Muscle of leg (tissue), 11 donors: ENCODE measurements around the gene PCCA. TPM values are rescaled to one million over a fixed set of nuclear protein-coding genes. Genes with fewer than 3 reads are reported as not detected.

Source experiments
- DNase-seq: peaks from one replicate; pipeline ENCODE4 v3.0.0; 2013
- H3K27ac ChIP-seq: one replicate; pipeline ENCODE4 v1.5.1; 2013; ENCODE audit warnings: mild to moderate bottlenecking, low read length, control low read depth
- H3K27me3 ChIP-seq: one replicate; pipeline ENCODE4 v1.6.1; 2013; ENCODE audit warnings: low read length; ENCODE audit not compliant: control insufficient read depth, insufficient read depth
- H3K36me3 ChIP-seq: one replicate; pipeline ENCODE4 v1.6.1; 2013; ENCODE audit warnings: low read length; ENCODE audit not compliant: control insufficient read depth, insufficient read depth
- H3K4me1 ChIP-seq: one replicate; pipeline ENCODE4 v1.6.1; 2013; ENCODE audit warnings: low read length; ENCODE audit not compliant: control insufficient read depth, insufficient read depth
- H3K4me3 ChIP-seq: one replicate; pipeline ENCODE4 v1.5.1; 2013; ENCODE audit warnings: low read length, control low read depth
- H3K9me3 ChIP-seq: replicated peaks from 2 replicates; pipeline ENCODE4 v1.6.1; 2013; ENCODE audit warnings: low read depth, low read length; ENCODE audit not compliant: control insufficient read depth
- WGBS: methylation state at CpG from one replicate; pipeline ENCODE4 v1.1.5; 2013; ENCODE audit warnings: missing lambda C conversion rate; ENCODE audit not compliant: insufficient coverage; 5-methylcytosine and 5-hydroxymethylcytosine counted together
- polyA plus RNA-seq, 8 donors: library from polyadenylated mRNA; unstranded; fragments of 120-200 nt; gene quantifications; one replicate each; pipeline versions ENCODE4 v1.2.1 to v1.2.3, GENCODE V29; 2013; ENCODE audit warnings: inconsistent platforms in 1 of 8, low replicate concordance in 1 of 8; ENCODE audit not compliant: insufficient read length in 8 of 8, insufficient read depth in 1 of 8
- total RNA-seq: library from RNA; stranded (reverse); fragments of 120-200 nt; gene quantifications from one replicate; pipeline ENCODE4 v1.2.4, GENCODE V29; 2013

Gene PCCA
- total and polyA plus RNA-seq, 9 donors: 23.9 to 35.5 (median 29.5) TPM

DNA sequence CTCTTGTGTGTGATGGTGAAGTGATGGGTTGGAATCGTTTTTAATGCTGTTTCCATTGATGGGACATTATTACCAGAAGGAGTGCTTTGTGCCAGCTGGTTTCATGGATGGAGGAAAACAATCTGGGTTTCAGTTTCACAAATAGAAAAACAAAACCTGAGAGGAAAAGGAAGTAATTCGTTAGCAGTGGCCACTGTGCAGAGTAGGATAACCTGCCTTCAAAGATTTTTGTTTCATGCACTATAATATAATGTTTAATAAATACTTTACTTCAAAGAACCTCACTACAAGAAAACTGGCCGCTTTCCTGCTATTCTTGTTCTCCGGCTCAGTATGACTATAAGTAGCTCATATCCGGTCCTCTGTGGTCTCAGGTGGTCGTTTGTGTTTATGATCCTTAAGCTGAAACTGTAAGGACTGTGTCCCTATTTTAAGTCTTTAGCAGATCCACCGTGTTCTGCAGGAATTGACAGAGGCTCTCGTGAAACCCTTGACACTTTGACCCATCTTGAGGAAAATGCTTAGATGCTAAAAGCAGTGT is 395.0 kb downstream of the PCCA start:
- H3K36me3 ChIP-seq: no peaks in the 10 kb centered on the region
- no peaks in the 10 kb centered on the region for H3K9me3 ChIP-seq
- H3K27ac ChIP-seq: peak overlapping the region; percentile 31
- H3K27me3 ChIP-seq: no peaks in the 10 kb centered on the region
- peak; percentile 32 for DNase-seq
- H3K4me1 ChIP-seq: peaks cover 9% of the 10 kb centered on the region
- 0% methylated on average over 2 of the region's 8 CpGs for WGBS
- H3K4me3 ChIP-seq: no peak overlapping the region

DNA sequence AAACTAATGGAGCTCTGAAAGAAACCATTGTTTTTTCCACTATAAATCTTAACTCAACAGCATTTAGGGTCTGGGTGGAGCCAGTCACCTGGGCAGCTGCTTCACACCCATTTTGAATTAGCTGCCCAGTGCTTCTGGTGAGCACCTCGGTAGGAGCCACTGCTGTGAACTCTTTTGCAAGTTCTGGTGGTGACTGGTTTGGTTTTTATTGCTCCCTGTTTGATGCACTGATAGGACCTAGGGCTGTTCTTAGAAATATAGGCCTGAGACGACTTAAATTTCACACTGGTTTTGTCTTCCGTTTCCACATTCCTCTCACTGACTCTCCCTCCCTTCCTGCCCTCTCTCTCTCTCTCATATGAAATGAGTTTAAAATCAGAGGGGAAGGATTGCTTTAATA is 395.8 kb downstream of the PCCA start:
- H3K4me3 ChIP-seq: no peak overlapping the region
- H3K27ac ChIP-seq: no peak overlapping the region
- no peaks in the 10 kb centered on the region for H3K9me3 ChIP-seq
- no peak for DNase-seq
- 20% methylated on average over 1 of the region's 3 CpGs for WGBS
- H3K36me3 ChIP-seq: no peaks in the 10 kb centered on the region
- peaks cover 9% of the 10 kb centered on the region for H3K4me1 ChIP-seq
- no peaks in the 10 kb centered on the region for H3K27me3 ChIP-seq

DNA sequence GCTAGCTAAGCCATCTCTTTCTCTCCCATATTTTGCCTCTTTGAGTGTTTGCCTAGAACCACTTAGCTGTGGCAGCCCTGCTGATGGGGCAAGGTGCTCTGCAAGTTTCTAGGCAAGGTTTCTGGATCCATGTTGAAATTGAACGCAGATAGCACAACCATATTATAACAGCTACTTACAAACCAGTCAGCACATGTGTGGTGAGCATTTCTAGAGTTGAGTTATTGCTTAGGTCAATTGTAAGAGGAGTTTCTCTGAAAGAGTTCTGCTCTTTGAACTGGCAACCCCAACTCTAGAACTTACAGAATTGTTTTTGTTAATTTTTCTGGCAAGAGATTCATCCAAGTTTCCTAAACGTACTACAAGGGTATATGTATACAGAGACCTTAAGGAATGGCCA is 396.4 kb downstream of the PCCA start:
- H3K9me3 ChIP-seq: no peaks in the 10 kb centered on the region
- H3K36me3 ChIP-seq: no peaks in the 10 kb centered on the region
- DNase-seq: no peak
- no peak overlapping the region for H3K4me3 ChIP-seq
- WGBS: no CpG with 5 or more reads among the region's 2 CpGs
- no peaks in the 10 kb centered on the region for H3K27me3 ChIP-seq
- H3K4me1 ChIP-seq: peaks cover 9% of the 10 kb centered on the region
- H3K27ac ChIP-seq: no peak overlapping the region

DNA sequence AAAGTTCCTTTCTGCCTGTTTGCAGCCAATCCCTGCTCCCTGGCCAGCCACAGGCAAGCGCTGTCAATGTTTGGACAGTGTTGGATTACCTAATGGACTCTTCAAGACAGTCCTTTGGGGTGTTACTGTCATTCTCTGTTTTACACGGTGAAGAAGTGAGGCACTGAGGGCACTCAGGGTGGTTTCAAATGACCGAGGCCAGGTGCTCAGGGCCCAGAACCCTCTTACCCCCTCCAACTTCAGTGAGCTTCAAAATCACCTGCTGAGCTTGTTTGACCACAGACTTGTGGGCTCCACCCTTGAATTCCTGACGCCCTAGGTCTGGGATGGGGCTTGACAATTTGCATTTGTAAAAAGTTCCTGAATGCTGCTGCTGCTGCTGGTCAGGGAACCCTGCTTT is 401.8 kb downstream of the PCCA start:
- H3K9me3 ChIP-seq: no peaks in the 10 kb centered on the region
- peaks cover 7% of the 10 kb centered on the region for H3K4me1 ChIP-seq
- DNase-seq: no peak
- no peak overlapping the region for H3K4me3 ChIP-seq
- H3K27ac ChIP-seq: peak overlapping the region; percentile 42
- 60% methylated on average over 2 of the region's 4 CpGs for WGBS
- H3K36me3 ChIP-seq: no peaks in the 10 kb centered on the region
- H3K27me3 ChIP-seq: no peaks in the 10 kb centered on the region

DNA sequence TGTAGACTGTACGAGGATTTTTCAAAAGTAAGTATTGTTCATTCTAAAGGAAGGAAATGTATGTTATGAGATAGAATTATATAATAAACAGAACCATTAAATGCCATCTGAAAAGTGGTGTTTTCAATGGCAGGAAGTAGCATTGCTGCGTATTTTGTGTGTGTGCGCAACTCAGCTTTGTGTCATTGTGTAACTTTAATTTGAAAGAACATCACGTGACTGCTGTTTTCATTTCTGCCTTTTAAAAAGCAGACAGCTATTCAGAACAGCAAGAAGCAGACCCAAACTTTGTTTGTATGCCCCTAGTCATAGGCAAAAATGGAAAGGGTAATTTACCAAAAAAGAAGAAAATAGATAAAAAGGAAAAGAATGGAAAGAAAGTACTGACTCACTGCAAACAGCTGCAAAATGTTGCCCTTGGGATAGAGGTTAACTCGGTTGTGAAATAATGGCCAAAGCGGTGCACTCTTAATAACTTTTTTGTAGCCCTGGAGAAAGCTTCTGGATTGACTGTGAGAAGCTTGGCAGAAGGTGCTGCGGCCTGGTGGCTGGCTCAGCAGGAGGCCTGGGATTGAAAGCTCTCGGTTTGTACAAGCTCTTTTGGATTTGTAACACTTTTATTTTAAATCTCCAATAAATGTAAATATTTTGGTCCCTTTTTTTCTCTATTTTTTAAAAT is 402.4 kb downstream of the PCCA start:
- 78% methylated on average over 3 of the region's 8 CpGs for WGBS
- Histone ChIP-seq H3K4me3 (no peak overlapping the region), H3K27me3 (no peaks in the 10 kb centered on the region), H3K27ac (peak overlapping the region; percentile 20), H3K9me3 (no peaks in the 10 kb centered on the region), H3K4me1 (peaks cover 7% of the 10 kb centered on the region), H3K36me3 (no peaks in the 10 kb centered on the region)
- peak; percentile 70 for DNase-seq

DNA sequence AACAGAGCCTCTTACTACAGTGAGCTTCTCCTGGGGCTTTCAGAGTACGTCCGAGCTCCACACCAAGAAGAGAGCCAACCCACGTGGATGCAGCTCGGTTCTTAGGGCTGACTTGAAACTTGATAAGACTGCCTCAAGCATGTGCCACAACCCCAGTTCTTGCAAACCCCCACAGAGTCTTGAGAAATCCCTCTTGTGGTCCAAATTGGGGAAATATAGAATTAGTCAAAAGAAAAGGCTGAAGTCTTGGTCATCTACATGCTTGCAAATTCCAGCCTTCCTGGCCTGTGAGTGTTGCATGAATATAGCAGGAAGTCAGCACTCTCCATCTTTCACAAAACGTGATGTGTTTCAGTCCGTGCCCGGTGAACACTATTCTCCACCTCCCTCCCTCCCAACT is 404.5 kb downstream of the PCCA start:
- 78% methylated on average over 6 of the region's 7 CpGs for WGBS
- Histone ChIP-seq H3K27me3 (no peaks in the 10 kb centered on the region), H3K27ac (no peak overlapping the region), H3K36me3 (no peaks in the 10 kb centered on the region), H3K4me3 (no peak overlapping the region), H3K9me3 (no peaks in the 10 kb centered on the region), H3K4me1 (peaks cover 7% of the 10 kb centered on the region)
- no peak for DNase-seq

DNA sequence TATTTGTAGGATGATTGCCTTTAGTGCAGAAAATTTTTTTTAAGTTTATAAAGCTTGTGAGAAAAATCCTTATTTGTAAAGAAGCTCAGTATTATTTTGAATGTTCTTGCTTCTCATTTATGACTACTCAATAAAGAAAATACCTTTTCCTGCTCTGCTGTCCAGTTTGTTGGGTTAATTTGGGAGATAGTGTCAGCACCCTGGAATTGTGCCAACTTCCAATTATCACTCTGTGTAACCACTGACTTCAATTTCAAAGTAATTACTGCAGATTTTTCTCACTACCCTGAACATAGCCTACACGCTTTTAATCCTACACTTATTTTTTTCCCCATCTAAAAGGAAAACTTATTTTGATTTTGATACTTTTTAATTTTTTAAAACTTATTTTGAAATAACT is 406.6 kb downstream of the PCCA start:
- WGBS: no CpG with 5 or more reads among the region's 1 CpG
- no peaks in the 10 kb centered on the region for H3K36me3 ChIP-seq
- H3K27ac ChIP-seq: no peak overlapping the region
- no peak overlapping the region for H3K4me3 ChIP-seq
- peaks cover 7% of the 10 kb centered on the region for H3K4me1 ChIP-seq
- H3K27me3 ChIP-seq: no peaks in the 10 kb centered on the region
- DNase-seq: no peak
- H3K9me3 ChIP-seq: no peaks in the 10 kb centered on the region

DNA sequence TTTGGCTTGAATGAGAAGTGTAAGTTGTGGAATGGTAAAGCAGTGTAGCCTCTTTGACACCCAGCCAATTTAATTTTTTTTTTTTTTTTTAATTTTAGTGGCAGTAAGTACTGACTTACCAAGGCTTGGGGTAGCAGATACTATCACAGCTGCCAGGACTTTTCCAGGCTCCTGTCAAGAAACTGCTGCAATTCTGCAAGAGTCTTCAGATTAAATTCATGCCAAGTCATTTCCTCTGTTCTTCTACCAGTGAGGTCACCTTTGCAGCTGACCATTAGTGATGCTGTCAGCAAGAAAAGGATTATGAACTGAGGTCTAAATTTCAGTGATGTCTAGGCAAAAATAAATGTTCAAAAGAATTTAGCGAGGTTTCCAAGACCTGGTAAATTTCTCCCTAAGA is 408.5 kb downstream of the PCCA start:
- Histone ChIP-seq H3K9me3 (no peaks in the 10 kb centered on the region), H3K36me3 (no peaks in the 10 kb centered on the region), H3K4me1 (no peaks in the 10 kb centered on the region), H3K4me3 (no peak overlapping the region), H3K27ac (no peak overlapping the region), H3K27me3 (no peaks in the 10 kb centered on the region)
- no CpG with 5 or more reads among the region's 1 CpG for WGBS
- DNase-seq: peak; percentile 26

DNA sequence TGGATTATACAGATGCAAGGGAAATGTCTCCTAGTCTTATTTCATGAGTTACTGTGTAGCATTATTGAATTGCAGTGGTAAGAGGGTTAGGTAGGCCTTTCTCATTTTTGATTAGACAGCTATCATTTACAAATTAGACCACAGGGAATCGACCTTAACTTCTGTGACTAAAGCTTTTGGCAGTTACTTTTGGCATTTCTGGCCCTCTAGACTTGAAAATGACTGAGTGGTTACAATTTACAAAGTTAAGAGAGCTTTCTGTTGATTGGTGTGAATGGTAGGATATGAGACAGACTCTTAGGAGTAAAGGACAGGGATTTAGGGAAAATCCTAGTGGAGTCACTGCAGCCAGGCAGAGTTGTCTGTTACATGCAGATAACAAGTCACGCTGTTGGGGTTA is 413.6 kb downstream of the PCCA start:
- DNase-seq: no peak
- Histone ChIP-seq H3K4me3 (no peak overlapping the region), H3K27ac (no peak overlapping the region), H3K4me1 (no peaks in the 10 kb centered on the region), H3K36me3 (no peaks in the 10 kb centered on the region), H3K27me3 (no peaks in the 10 kb centered on the region), H3K9me3 (no peaks in the 10 kb centered on the region)
- 55% methylated on average over 1 of the region's 2 CpGs for WGBS

DNA sequence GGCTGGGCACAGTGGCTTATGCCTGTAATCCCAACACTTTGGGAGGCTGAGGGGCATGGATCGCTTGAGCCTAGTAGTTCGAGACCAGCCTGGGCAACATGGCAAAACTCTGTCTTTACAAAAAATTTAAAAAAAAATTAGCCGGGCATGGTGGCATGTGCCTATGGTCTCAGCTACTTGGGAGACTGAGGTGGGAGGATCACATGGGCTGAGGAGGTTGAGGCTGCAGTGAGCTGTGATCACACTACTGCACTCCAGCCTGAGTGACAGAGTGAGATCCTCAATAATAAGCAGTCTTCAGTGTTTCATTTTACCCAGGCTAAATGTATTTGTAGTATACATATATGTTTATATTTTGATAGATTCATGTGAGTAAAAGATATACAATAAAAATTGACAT is 414.7 kb downstream of the PCCA start:
- WGBS: 100% methylated on average over 3 of the region's 3 CpGs
- H3K27ac ChIP-seq: no peak overlapping the region

DNA sequence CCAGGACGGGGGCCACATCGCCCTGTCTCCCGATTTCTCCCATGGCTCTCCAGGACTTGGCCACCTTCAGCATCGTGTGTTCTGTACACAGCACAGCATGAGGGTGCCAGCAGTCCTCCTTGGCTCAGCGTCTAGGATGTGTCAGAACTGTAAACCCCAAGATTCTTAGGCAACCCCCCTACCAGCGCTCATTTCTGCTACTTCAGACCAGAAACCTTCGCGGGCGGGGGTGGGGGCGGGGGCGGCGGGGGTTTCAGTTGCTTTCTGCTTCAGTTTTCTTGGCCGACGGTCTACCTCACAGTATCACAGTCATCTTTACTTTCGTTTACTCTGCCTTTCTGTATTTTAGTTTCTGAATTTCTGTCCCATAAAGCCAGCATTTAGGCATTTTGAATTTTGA is 417.3 kb downstream of the PCCA start:
- Histone ChIP-seq H3K36me3 (no peaks in the 10 kb centered on the region), H3K27ac (no peak overlapping the region), H3K9me3 (no peaks in the 10 kb centered on the region), H3K4me1 (no peaks in the 10 kb centered on the region), H3K4me3 (no peak overlapping the region), H3K27me3 (no peaks in the 10 kb centered on the region)
- WGBS: 79% methylated on average over 14 of the region's 15 CpGs
- DNase-seq: no peak

More for the DNA sequence above, 414.7 kb downstream of the PCCA start:
- Histone ChIP-seq H3K4me3 (no peak overlapping the region), H3K27me3 (no peaks in the 10 kb centered on the region), H3K9me3 (no peaks in the 10 kb centered on the region), H3K4me1 (no peaks in the 10 kb centered on the region), H3K36me3 (no peaks in the 10 kb centered on the region)
- DNase-seq: no peak
